IMR-90 (cell line): ENCODE data around the gene FAM180A. TPM values are rescaled to one million over a fixed set of nuclear protein-coding genes. Genes with fewer than 3 reads are reported as not detected.

Experiments used
- ATAC-seq: fragments of 200-7000 bp; cut with Tn5 transposase; 2 replicates; pipeline ENCODE4 v1.9.1; 2020; ENCODE audit warnings: low read depth, mild to moderate bottlenecking, moderate library complexity
- BruUV-seq: library from RNA; stranded (reverse); fragments of 400-500 nt; replicated peaks from 2 replicates; lab custom pipeline; 2021; lab: Mats Ljungman, UMichigan
- CTCF ChIA-PET: fragments of 300-600 bp; formaldehyde crosslinking; extraction: SDS; loops from one replicate; lab custom pipeline; 2021; ENCODE audit warnings: antibody characterized with exemption; lab: Yijun Ruan, JAX
- POLR2A ChIA-PET: fragments of 300-600 bp; sonication (Branson Sonifier 250); formaldehyde crosslinking; loops from one replicate; lab custom pipeline; 2022; ENCODE audit warnings: antibody characterized with exemption; ENCODE audit not compliant: unreplicated experiment; lab: Charles Lee
- DNase-seq: peaks from one replicate; pipeline ENCODE4 v3.0.0; 2013
- H2AFZ ChIP-seq: replicated peaks from 2 replicates; pipeline ENCODE3; 2013; ENCODE audit warnings: low read length, mild to moderate bottlenecking; ENCODE audit not compliant: poor library complexity
- H2AK5ac ChIP-seq: 2 replicates; pipeline ENCODE4 v1.6.1; 2013; ENCODE audit warnings: low read depth, low read length, inconsistent platforms
- H2AK9ac ChIP-seq: replicated peaks from 2 replicates; pipeline ENCODE3; 2013; ENCODE audit warnings: mild to moderate bottlenecking, low read depth, low read length, moderate library complexity; ENCODE audit not compliant: poor library complexity
- H2BK120ac ChIP-seq: 2 replicates; pipeline ENCODE4 v1.6.1; 2013; ENCODE audit warnings: low read depth, low read length, inconsistent platforms
- H2BK15ac ChIP-seq: 3 replicates; pipeline ENCODE4 v1.6.1; 2013; ENCODE audit warnings: low read depth, low read length, inconsistent platforms
- H2BK20ac ChIP-seq: 2 replicates; pipeline ENCODE4 v1.6.1; 2013; ENCODE audit warnings: low read depth, mild to moderate bottlenecking, inconsistent platforms, low read length, moderate library complexity
- H2BK5ac ChIP-seq: 2 replicates; pipeline ENCODE4 v1.6.1; 2013; ENCODE audit warnings: mild to moderate bottlenecking, low read depth, low read length, inconsistent platforms; ENCODE audit not compliant: poor library complexity, severe bottlenecking
- H3K14ac ChIP-seq: replicated peaks from 2 replicates; pipeline ENCODE4 v1.6.1; 2013; ENCODE audit warnings: low read depth, low read length, inconsistent platforms
- H3K18ac ChIP-seq: 2 replicates; pipeline ENCODE4 v1.6.1; 2013; ENCODE audit warnings: low read depth, low read length, control low read depth
- H3K23ac ChIP-seq: 2 replicates; pipeline ENCODE4 v1.6.1; 2013; ENCODE audit warnings: low read depth, low read length, inconsistent platforms
- H3K27ac ChIP-seq: 2 replicates; pipeline ENCODE4 v1.5.1; 2013; ENCODE audit warnings: mild to moderate bottlenecking, control low read depth, low read length; ENCODE audit not compliant: insufficient read depth
- H3K27me3 ChIP-seq: 2 replicates; pipeline ENCODE4 v1.6.1; 2013; ENCODE audit warnings: low read length; ENCODE audit not compliant: control insufficient read depth, insufficient read depth
- H3K36me3 ChIP-seq: 2 replicates; pipeline ENCODE4 v1.6.1; 2013; ENCODE audit warnings: low read length, mixed read lengths; ENCODE audit not compliant: control insufficient read depth, insufficient read depth
- H3K4ac ChIP-seq: 2 replicates; pipeline ENCODE4 v1.6.1; 2013; ENCODE audit warnings: low read depth, low read length, inconsistent platforms
- H3K4me1 ChIP-seq: 2 replicates; pipeline ENCODE4 v1.6.1; 2013; ENCODE audit warnings: low read length, mixed read lengths; ENCODE audit not compliant: control insufficient read depth, insufficient read depth
- H3K4me2 ChIP-seq: 2 replicates; pipeline ENCODE4 v1.6.1; 2013; ENCODE audit warnings: low read depth, mild to moderate bottlenecking, control low read depth, low read length, moderate library complexity
- H3K4me3 ChIP-seq: 2 replicates; pipeline ENCODE4 v1.5.1; 2013; ENCODE audit warnings: low read depth, mild to moderate bottlenecking, control low read depth, low read length, moderate library complexity; ENCODE audit not compliant: insufficient read depth
- H3K56ac ChIP-seq: 2 replicates; pipeline ENCODE4 v1.6.1; 2013; ENCODE audit warnings: low read length, inconsistent platforms; ENCODE audit not compliant: insufficient read depth; ENCODE audit errors: extremely low read depth
- H3K79me1 ChIP-seq, 2 experiments: 2 replicates each; pipeline ENCODE4 v1.6.1; 2013; ENCODE audit warnings: low read length in 2 of 2, inconsistent platforms in 1 of 2, low read depth in 1 of 2
- H3K9ac ChIP-seq: 2 replicates; pipeline ENCODE4 v1.6.1; 2013; ENCODE audit warnings: low read depth, low read length, control low read depth
- H3K9me1 ChIP-seq: 2 replicates; pipeline ENCODE4 v1.6.1; 2013; ENCODE audit warnings: low read length, inconsistent platforms; ENCODE audit not compliant: insufficient read depth
- H3K9me3 ChIP-seq: 2 replicates; pipeline ENCODE4 v1.6.1; 2013; ENCODE audit warnings: low read length; ENCODE audit not compliant: control insufficient read depth, insufficient read depth
- H4K20me1 ChIP-seq: 2 replicates; pipeline ENCODE4 v1.6.1; 2013; ENCODE audit warnings: low read length, inconsistent platforms; ENCODE audit not compliant: insufficient read depth
- H4K5ac ChIP-seq: 2 replicates; pipeline ENCODE4 v1.6.1; 2013; ENCODE audit warnings: mild to moderate bottlenecking, low read depth, low read length, control low read depth
- H4K8ac ChIP-seq, 2 experiments: 2 replicates each; pipeline ENCODE4 v1.6.1; 2013; ENCODE audit warnings: low read depth in 2 of 2, low read length in 2 of 2, control low read depth in 1 of 2, inconsistent platforms in 1 of 2
- H4K91ac ChIP-seq: 2 replicates; pipeline ENCODE4 v1.6.1; 2013; ENCODE audit warnings: low read depth, low read length, inconsistent platforms; ENCODE audit not compliant: insufficient read depth
- BHLHE40 ChIP-seq: fragments of 150-350 bp; IDR thresholded peaks from 2 replicates; pipeline ENCODE4 v1.6.1; 2016; ENCODE audit warnings: mild to moderate bottlenecking, low read depth, low read length
- CEBPB ChIP-seq: IDR thresholded peaks from 2 replicates; pipeline ENCODE4 v1.6.1; 2012; ENCODE audit warnings: low read depth, low read length, improper control_type of control experiment
- MAFK ChIP-seq: IDR thresholded peaks from 2 replicates; pipeline ENCODE4 v1.6.1; 2012; ENCODE audit warnings: low read depth, low read length, improper control_type of control experiment
- MXI1 ChIP-seq: IDR thresholded peaks from 2 replicates; pipeline ENCODE4 v1.6.1; 2012; ENCODE audit warnings: low read depth, mild to moderate bottlenecking, low read length, moderate library complexity, borderline replicate concordance
- NFE2L2 ChIP-seq: fragments of 150-350 bp; IDR thresholded peaks from 2 replicates; pipeline ENCODE4 v1.6.1; 2016; ENCODE audit warnings: low read depth, mild to moderate bottlenecking, low read length
- POLR2A ChIP-seq: IDR thresholded peaks from 2 replicates; pipeline ENCODE4 v1.6.1; 2012; ENCODE audit warnings: mild to moderate bottlenecking, low read depth, low read length
- RCOR1 ChIP-seq: IDR thresholded peaks from 2 replicates; pipeline ENCODE4 v1.6.1; 2012; ENCODE audit warnings: mild to moderate bottlenecking, low read length, improper control_type of control experiment; ENCODE audit not compliant: insufficient replicate concordance
- SMC3 ChIP-seq: fragments of 150-350 bp; IDR thresholded peaks from 2 replicates; pipeline ENCODE4 v1.6.1; 2016; ENCODE audit warnings: low read depth, mild to moderate bottlenecking, antibody characterized with exemption, low read length, moderate library complexity
- WGBS, 2 experiments: methylation state at CpG; one replicate each; pipeline versions ENCODE4 v1.1.5 to v1.1.7; 2013; ENCODE audit warnings: missing lambda C conversion rate in 2 of 2; ENCODE audit not compliant: insufficient read length in 1 of 2; ENCODE audit errors: extremely low coverage in 2 of 2; 5-methylcytosine and 5-hydroxymethylcytosine counted together
- dilution Hi-C: fragments of 300-500 bp; cut with HindIII; formaldehyde crosslinking; loops from one replicate; pipeline ENCODE4 v1.14.3; 2018; ENCODE audit warnings: low sequenced_read_pairs; ENCODE audit not compliant: unreplicated experiment
- in situ Hi-C: fragments of 300-500 bp; cut with MboI; formaldehyde crosslinking; loops from 3 replicates; pipeline ENCODE4 v1.14.3; 2019; ENCODE audit warnings: low sequenced_read_pairs, inconsistent platforms, mixed read lengths
- intact Hi-C: fragments of 100-400 bp; cut with micrococcal nuclease; formaldehyde crosslinking; loops from 2 replicates; pipeline ENCODE4 v1.10.0; 2022
- polyA plus RNA-seq, 3 experiments: library from polyadenylated mRNA; depleted of rRNA; stranded (reverse); fragments of >200 nt; gene quantifications; 2 replicates each; pipeline ENCODE4 v1.2.3, GENCODE V29; 2012; ENCODE audit warnings: low replicate concordance in 1 of 3
- total RNA-seq: library from RNA; depleted of rRNA; stranded (reverse); fragments of >200 nt; gene quantifications from 2 replicates; pipeline ENCODE4 v1.2.3, GENCODE V29; 2012
- TF ChIP-seq, protein P1 (sequence below): conservative IDR thresholded peaks from 2 replicates; pipeline ENCODE4 v1.5.1; 2012; ENCODE audit warnings: mild to moderate bottlenecking, low read depth, low read length, improper control_type of control experiment
- TF ChIP-seq, protein P2 (sequence below): fragments of 150-350 bp; IDR thresholded peaks from 2 replicates; pipeline ENCODE4 v1.6.1; 2016; ENCODE audit warnings: low read depth, mild to moderate bottlenecking, low read length, moderate library complexity, borderline replicate concordance
- TF ChIP-seq, protein P3 (sequence below): fragments of 150-350 bp; IDR thresholded peaks from 2 replicates; pipeline ENCODE4 v1.6.1; 2017; ENCODE audit warnings: mild to moderate bottlenecking, antibody characterized with exemption, low read length, low read depth

Gene FAM180A
- total and polyA plus RNA-seq, 2 of the 4 experiments (the other 2 are of a cell fraction): 1.3 to 2.0 TPM

- no peak for TF ChIP-seq MXI1
- TF ChIP-seq MAFK: no peak
- TF ChIP-seq POLR2A: no peak
These were observed 4.5 kb downstream of the FAM180A start (continued) for GRCh38 chr7:135743907-135744731.

DNA sequence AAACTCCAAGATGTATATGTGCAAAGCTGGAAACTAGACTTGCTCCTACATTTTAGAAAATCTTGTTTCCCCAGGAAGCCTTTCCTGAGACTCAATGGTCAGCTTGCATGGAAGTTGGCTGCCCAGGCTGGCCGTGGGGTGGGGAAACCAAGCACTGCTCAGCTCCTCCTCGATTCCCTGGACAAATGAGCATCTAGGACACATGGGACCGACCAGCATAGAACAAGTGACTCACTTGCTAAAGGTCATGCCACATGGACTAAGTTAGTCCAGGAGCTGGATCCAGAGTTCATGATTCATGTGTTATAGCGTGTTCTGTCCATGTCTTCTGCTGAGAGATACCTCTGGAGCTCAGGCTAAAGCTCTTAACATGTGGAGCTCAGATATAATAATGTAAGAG is 6.2 kb downstream of the FAM180A start:
- H3K9me3 ChIP-seq: no peaks in the 10 kb centered on the region
- H3K4me1 ChIP-seq: peaks cover 17% of the 10 kb centered on the region
- 95% methylated on average over 4 of the region's 4 CpGs; no CpG with 5 or more reads in 1 of the 2 experiments for WGBS, 2 experiments
- no peak overlapping the region for H3K18ac ChIP-seq
- H3K79me1 ChIP-seq: peaks cover 0 to 7% of the 10 kb centered on the region in 2 experiments; a peak in 1 of 4 replicates
- H2AK5ac ChIP-seq: no peak overlapping the region; the same call in 1 of the 2 replicates
- no peak overlapping the region for H3K56ac ChIP-seq
- 0 out of 2 replicates have a peak overlapping the region, but pooled peaks have one; percentile 26 for H2BK120ac ChIP-seq
- peak overlapping the region; percentile 3; the same call in 1 of the 2 replicates for H3K14ac ChIP-seq
- no peak overlapping the region for H3K4me3 ChIP-seq
- no peak overlapping the region for H3K4me2 ChIP-seq
- H4K91ac ChIP-seq: no peak overlapping the region
- no peak overlapping the region for H4K8ac ChIP-seq
- dilution Hi-C loops: no loop called here
- no peak overlapping the region for H3K23ac ChIP-seq
- H2BK5ac ChIP-seq: no peak overlapping the region
- ATAC-seq: no peak
- no peaks in the 10 kb centered on the region for H3K27me3 ChIP-seq
- H4K20me1 ChIP-seq: no peaks in the 10 kb centered on the region
- peak overlapping the region; percentile 5; the same call in 1 of the 2 replicates for H2BK20ac ChIP-seq
- no peak for DNase-seq
- H2AK9ac ChIP-seq: no peak overlapping the region
- BruUV-seq: no TSS peak
- no peak overlapping the region for H2AFZ ChIP-seq
- no peaks in the 10 kb centered on the region for H3K36me3 ChIP-seq
- peak overlapping the region; percentile 11; the same call in 1 of the 3 replicates for H2BK15ac ChIP-seq
- in situ Hi-C loops: no loop called here
- no peak overlapping the region for H3K27ac ChIP-seq
- CTCF ChIA-PET: no interaction called here
- H3K9me1 ChIP-seq: peaks cover 15% of the 10 kb centered on the region
- H3K4ac ChIP-seq: no peak overlapping the region; the same call in 1 of the 2 replicates
- POLR2A ChIA-PET: no interaction called here
- no peak overlapping the region for H4K5ac ChIP-seq
- H3K9ac ChIP-seq: no peak overlapping the region
- intact Hi-C loops: no loop called here
- TF ChIP-seq, protein P1, sequence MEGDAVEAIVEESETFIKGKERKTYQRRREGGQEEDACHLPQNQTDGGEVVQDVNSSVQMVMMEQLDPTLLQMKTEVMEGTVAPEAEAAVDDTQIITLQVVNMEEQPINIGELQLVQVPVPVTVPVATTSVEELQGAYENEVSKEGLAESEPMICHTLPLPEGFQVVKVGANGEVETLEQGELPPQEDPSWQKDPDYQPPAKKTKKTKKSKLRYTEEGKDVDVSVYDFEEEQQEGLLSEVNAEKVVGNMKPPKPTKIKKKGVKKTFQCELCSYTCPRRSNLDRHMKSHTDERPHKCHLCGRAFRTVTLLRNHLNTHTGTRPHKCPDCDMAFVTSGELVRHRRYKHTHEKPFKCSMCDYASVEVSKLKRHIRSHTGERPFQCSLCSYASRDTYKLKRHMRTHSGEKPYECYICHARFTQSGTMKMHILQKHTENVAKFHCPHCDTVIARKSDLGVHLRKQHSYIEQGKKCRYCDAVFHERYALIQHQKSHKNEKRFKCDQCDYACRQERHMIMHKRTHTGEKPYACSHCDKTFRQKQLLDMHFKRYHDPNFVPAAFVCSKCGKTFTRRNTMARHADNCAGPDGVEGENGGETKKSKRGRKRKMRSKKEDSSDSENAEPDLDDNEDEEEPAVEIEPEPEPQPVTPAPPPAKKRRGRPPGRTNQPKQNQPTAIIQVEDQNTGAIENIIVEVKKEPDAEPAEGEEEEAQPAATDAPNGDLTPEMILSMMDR: no peak
- TF ChIP-seq, protein P2, sequence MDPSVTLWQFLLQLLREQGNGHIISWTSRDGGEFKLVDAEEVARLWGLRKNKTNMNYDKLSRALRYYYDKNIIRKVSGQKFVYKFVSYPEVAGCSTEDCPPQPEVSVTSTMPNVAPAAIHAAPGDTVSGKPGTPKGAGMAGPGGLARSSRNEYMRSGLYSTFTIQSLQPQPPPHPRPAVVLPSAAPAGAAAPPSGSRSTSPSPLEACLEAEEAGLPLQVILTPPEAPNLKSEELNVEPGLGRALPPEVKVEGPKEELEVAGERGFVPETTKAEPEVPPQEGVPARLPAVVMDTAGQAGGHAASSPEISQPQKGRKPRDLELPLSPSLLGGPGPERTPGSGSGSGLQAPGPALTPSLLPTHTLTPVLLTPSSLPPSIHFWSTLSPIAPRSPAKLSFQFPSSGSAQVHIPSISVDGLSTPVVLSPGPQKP: no peak
- TF ChIP-seq MXI1: no peak
- TF ChIP-seq BHLHE40: no peak
- TF ChIP-seq, protein P3, sequence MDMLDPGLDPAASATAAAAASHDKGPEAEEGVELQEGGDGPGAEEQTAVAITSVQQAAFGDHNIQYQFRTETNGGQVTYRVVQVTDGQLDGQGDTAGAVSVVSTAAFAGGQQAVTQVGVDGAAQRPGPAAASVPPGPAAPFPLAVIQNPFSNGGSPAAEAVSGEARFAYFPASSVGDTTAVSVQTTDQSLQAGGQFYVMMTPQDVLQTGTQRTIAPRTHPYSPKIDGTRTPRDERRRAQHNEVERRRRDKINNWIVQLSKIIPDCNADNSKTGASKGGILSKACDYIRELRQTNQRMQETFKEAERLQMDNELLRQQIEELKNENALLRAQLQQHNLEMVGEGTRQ: no peak
- no peak for TF ChIP-seq POLR2A
- TF ChIP-seq RCOR1: no peak
- TF ChIP-seq NFE2L2: no peak
- TF ChIP-seq SMC3: no peak
- no peak for TF ChIP-seq CEBPB
